GM23338 (cell line): Measurements from ENCODE around the gene TMCC1. TPM values are rescaled to one million over a fixed set of nuclear protein-coding genes. Genes with fewer than 3 reads are reported as not detected.

Experiments used
- ATAC-seq: fragments of 200-7000 bp; cut with Tn5 transposase; 3 replicates; pipeline ENCODE4 v1.9.1; 2020
- DNase-seq: peaks from one replicate; pipeline ENCODE4 v3.0.0-alpha.2; 2015; ENCODE audit warnings: low spot score
- H2AFZ ChIP-seq: fragments of 200-600 bp; sonication (generic); 2 replicates; pipeline ENCODE4 v1.8.0; 2016; ENCODE audit warnings: antibody characterized with exemption, mild to moderate bottlenecking, moderate library complexity
- H3F3A ChIP-seq: fragments of 200-600 bp; sonication (generic); replicated peaks from 2 replicates; pipeline ENCODE4 v1.8.0; 2017; ENCODE audit warnings: antibody characterized with exemption, mixed run types, low read depth
- H3K27ac ChIP-seq: fragments of 200-600 bp; sonication (generic); 2 replicates; pipeline ENCODE4 v1.6.1; 2016; ENCODE audit warnings: low read depth
- H3K27me3 ChIP-seq: fragments of 200-600 bp; sonication (generic); 2 replicates; pipeline ENCODE4 v1.8.0; 2016; ENCODE audit warnings: mild to moderate bottlenecking, mixed run types, moderate library complexity; ENCODE audit not compliant: insufficient read depth
- H3K36me3 ChIP-seq: fragments of 200-600 bp; sonication (generic); 2 replicates; pipeline ENCODE4 v1.8.0; 2016; ENCODE audit warnings: mild to moderate bottlenecking; ENCODE audit not compliant: insufficient read depth
- H3K4me1 ChIP-seq: fragments of 200-600 bp; sonication (generic); 2 replicates; pipeline ENCODE4 v1.8.0; 2016; ENCODE audit warnings: mild to moderate bottlenecking, moderate library complexity; ENCODE audit not compliant: insufficient read depth
- H3K4me2 ChIP-seq: fragments of 200-600 bp; sonication (generic); 2 replicates; pipeline ENCODE4 v1.7.1; 2017; ENCODE audit warnings: mixed run types
- H3K4me3 ChIP-seq: fragments of 200-600 bp; sonication (generic); 2 replicates; pipeline ENCODE4 v1.6.1; 2016; ENCODE audit warnings: mixed run types
- H3K79me2 ChIP-seq: fragments of 200-600 bp; sonication (generic); replicated peaks from 2 replicates; pipeline ENCODE4 v1.8.0; 2017; ENCODE audit warnings: mild to moderate bottlenecking; ENCODE audit not compliant: insufficient read depth
- H3K9me2 ChIP-seq: fragments of 200-600 bp; sonication (generic); 2 replicates; pipeline ENCODE4 v1.8.0; 2017; ENCODE audit not compliant: insufficient read depth
- H4K20me1 ChIP-seq: fragments of 200-600 bp; sonication (generic); replicated peaks from 2 replicates; pipeline ENCODE4 v1.8.0; 2017; ENCODE audit warnings: mild to moderate bottlenecking; ENCODE audit not compliant: insufficient read depth
- H3K27ac Mint-ChIP-seq: 2 replicates; pipeline ENCODE4 v1.8.0; 2020; ENCODE audit warnings: inconsistent platforms, mild to moderate bottlenecking, moderate library complexity, mixed read lengths
- H3K27me3 Mint-ChIP-seq: 3 replicates; pipeline ENCODE4 v1.8.0; 2022; ENCODE audit warnings: low read depth, mild to moderate bottlenecking, moderate library complexity, mixed read lengths, inconsistent platforms; ENCODE audit not compliant: insufficient read depth, poor library complexity
- H3K36me3 Mint-ChIP-seq: 3 replicates; pipeline ENCODE4 v1.8.0; 2021; ENCODE audit warnings: low read depth, mild to moderate bottlenecking, inconsistent platforms, moderate library complexity, mixed read lengths
- H3K4me1 Mint-ChIP-seq: 3 replicates; pipeline ENCODE4 v1.8.0; 2020; ENCODE audit warnings: mild to moderate bottlenecking, inconsistent platforms, mixed read lengths
- H3K4me3 Mint-ChIP-seq: 3 replicates; pipeline ENCODE4 v1.8.0; 2021; ENCODE audit warnings: moderate library complexity, mild to moderate bottlenecking, inconsistent platforms, mixed read lengths
- H3K9me3 Mint-ChIP-seq: 3 replicates; pipeline ENCODE4 v1.8.0; 2020; ENCODE audit warnings: moderate library complexity, mild to moderate bottlenecking, inconsistent platforms, mixed read lengths
- EZH2 ChIP-seq: fragments of 200-600 bp; sonication (generic); IDR thresholded peaks from one replicate; pipeline ENCODE4 v1.8.0; 2017; ENCODE audit warnings: antibody characterized with exemption, mild to moderate bottlenecking, low read depth; ENCODE audit not compliant: unreplicated experiment
- EZH2phosphoT487 ChIP-seq: fragments of 200-600 bp; sonication (generic); IDR thresholded peaks from one replicate; pipeline ENCODE4 v1.8.1; 2018; ENCODE audit warnings: antibody characterized with exemption; ENCODE audit not compliant: unreplicated experiment
- JUNB ChIP-seq: IDR thresholded peaks from one replicate; pipeline ENCODE4 v1.6.1; 2016; ENCODE audit warnings: antibody characterized with exemption; ENCODE audit not compliant: unreplicated experiment
- STAT1 ChIP-seq: IDR thresholded peaks from one replicate; pipeline ENCODE4 v1.6.1; 2016; ENCODE audit warnings: antibody characterized with exemption; ENCODE audit not compliant: unreplicated experiment
- ZNF114 ChIP-seq: fragments of 250-450 bp; sonication (Bioruptor Pico); IDR thresholded peaks from 2 replicates; pipeline ENCODE4 v1.5.0; 2020; ENCODE audit warnings: mild to moderate bottlenecking, moderate library complexity
- ZNF331 ChIP-seq: fragments of 250-450 bp; sonication (Bioruptor Pico); IDR thresholded peaks from 2 replicates; pipeline ENCODE4 v1.5.0; 2020; ENCODE audit warnings: low read depth, mild to moderate bottlenecking, moderate library complexity
- polyA plus RNA-seq: library from polyadenylated mRNA; unstranded; fragments of >200 nt; fragmentation: Nextera tagmentation; extraction: Ambion mirVana; gene quantifications from 2 replicates; pipeline ENCODE4 v1.2.1, GENCODE V29; 2016
- total RNA-seq: library from RNA; depleted of rRNA; stranded (reverse); fragments of >200 nt; shearing (Covaris generic); gene quantifications from 2 replicates; pipeline ENCODE4 v1.2.3, GENCODE V29; 2014
- TF ChIP-seq, protein P1 (sequence below): fragments of 250-450 bp; sonication (Bioruptor Pico); IDR thresholded peaks from 2 replicates; pipeline ENCODE4 v1.5.0; 2020; ENCODE audit warnings: mild to moderate bottlenecking, moderate library complexity
- TF ChIP-seq, protein P2 (sequence below), 2 experiments: fragments of 200-600 bp in 1 of 2; sonication (generic) in 1 of 2; conservative IDR thresholded peaks; 2 replicates each; pipeline versions ENCODE4 v1.5.1 to v1.6.1; 2016 to 2017; ENCODE audit warnings: antibody characterized with exemption in 2 of 2, low read depth in 2 of 2, mild to moderate bottlenecking in 2 of 2, moderate library complexity in 1 of 2
- TF ChIP-seq, protein P3 (sequence below): IDR thresholded peaks from 2 replicates; pipeline ENCODE4 v1.6.1; 2016; ENCODE audit warnings: antibody characterized with exemption
- TF ChIP-seq, protein P4 (sequence below): IDR thresholded peaks from one replicate; pipeline ENCODE4 v1.6.1; 2018; ENCODE audit warnings: antibody characterized with exemption; ENCODE audit not compliant: unreplicated experiment

The TMCC1 gene
- total and polyA plus RNA-seq, 2 experiments from 2014 or later = 8.2 to 18.4 TPM

DNA sequence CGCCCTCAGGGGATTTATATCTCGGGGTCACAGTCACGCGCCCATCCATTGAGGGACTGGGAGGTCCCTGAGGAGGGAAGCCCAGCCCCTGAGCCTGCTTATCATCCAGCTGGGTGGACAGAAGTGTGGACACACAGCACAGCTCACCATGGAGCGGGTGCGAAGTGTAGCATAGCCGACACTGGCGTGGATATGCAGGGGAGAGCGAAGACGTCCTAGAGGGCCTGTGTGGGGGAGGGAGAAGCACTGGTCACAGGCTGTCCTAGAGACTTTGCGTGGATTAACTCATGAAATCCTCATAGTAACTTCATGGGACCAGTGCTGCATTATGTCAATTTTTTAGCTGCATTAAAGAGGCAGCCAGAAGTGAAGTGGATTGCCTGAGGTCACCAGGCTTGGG, 261.0 kb downstream of the TMCC1 start:
- Histone ChIP-seq H2AFZ (no peak overlapping the region), H3K27me3 (no peaks in the 10 kb centered on the region), H3K79me2 (no peaks in the 10 kb centered on the region), H3K9me2 (no peaks in the 10 kb centered on the region), H3K4me3 (no peak overlapping the region), H4K20me1 (no peaks in the 10 kb centered on the region), H3K4me2 (no peak overlapping the region), H3K4me1 (no peaks in the 10 kb centered on the region), H3K27ac (no peak overlapping the region), H3F3A (no peaks in the 10 kb centered on the region), H3K36me3 (no peaks in the 10 kb centered on the region)
- H3K27me3 Mint-ChIP-seq = peaks cover 6% of the 10 kb centered on the region
- no peak for TF ChIP-seq EZH2phosphoT487
- TF ChIP-seq, protein P1, sequence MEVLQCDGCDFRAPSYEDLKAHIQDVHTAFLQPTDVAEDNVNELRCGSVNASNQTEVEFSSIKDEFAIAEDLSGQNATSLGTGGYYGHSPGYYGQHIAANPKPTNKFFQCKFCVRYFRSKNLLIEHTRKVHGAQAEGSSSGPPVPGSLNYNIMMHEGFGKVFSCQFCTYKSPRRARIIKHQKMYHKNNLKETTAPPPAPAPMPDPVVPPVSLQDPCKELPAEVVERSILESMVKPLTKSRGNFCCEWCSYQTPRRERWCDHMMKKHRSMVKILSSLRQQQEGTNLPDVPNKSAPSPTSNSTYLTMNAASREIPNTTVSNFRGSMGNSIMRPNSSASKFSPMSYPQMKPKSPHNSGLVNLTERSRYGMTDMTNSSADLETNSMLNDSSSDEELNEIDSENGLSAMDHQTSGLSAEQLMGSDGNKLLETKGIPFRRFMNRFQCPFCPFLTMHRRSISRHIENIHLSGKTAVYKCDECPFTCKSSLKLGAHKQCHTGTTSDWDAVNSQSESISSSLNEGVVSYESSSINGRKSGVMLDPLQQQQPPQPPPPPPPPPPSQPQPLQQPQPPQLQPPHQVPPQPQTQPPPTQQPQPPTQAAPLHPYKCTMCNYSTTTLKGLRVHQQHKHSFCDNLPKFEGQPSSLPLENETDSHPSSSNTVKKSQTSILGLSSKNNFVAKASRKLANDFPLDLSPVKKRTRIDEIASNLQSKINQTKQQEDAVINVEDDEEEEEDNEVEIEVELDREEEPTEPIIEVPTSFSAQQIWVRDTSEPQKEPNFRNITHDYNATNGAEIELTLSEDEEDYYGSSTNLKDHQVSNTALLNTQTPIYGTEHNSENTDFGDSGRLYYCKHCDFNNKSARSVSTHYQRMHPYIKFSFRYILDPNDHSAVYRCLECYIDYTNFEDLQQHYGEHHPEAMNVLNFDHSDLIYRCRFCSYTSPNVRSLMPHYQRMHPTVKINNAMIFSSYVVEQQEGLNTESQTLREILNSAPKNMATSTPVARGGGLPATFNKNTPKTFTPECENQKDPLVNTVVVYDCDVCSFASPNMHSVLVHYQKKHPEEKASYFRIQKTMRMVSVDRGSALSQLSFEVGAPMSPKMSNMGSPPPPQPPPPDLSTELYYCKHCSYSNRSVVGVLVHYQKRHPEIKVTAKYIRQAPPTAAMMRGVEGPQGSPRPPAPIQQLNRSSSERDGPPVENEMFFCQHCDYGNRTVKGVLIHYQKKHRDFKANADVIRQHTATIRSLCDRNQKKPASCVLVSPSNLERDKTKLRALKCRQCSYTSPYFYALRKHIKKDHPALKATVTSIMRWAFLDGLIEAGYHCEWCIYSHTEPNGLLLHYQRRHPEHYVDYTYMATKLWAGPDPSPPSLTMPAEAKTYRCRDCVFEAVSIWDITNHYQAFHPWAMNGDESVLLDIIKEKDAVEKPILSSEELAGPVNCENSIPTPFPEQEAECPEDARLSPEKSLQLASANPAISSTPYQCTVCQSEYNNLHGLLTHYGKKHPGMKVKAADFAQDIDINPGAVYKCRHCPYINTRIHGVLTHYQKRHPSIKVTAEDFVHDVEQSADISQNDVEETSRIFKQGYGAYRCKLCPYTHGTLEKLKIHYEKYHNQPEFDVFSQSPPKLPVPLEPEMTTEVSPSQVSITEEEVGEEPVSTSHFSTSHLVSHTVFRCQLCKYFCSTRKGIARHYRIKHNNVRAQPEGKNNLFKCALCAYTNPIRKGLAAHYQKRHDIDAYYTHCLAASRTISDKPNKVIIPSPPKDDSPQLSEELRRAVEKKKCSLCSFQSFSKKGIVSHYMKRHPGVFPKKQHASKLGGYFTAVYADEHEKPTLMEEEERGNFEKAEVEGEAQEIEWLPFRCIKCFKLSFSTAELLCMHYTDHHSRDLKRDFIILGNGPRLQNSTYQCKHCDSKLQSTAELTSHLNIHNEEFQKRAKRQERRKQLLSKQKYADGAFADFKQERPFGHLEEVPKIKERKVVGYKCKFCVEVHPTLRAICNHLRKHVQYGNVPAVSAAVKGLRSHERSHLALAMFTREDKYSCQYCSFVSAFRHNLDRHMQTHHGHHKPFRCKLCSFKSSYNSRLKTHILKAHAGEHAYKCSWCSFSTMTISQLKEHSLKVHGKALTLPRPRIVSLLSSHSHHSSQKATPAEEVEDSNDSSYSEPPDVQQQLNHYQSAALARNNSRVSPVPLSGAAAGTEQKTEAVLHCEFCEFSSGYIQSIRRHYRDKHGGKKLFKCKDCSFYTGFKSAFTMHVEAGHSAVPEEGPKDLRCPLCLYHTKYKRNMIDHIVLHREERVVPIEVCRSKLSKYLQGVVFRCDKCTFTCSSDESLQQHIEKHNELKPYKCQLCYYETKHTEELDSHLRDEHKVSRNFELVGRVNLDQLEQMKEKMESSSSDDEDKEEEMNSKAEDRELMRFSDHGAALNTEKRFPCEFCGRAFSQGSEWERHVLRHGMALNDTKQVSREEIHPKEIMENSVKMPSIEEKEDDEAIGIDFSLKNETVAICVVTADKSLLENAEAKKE (CRISPR knock-in tag) = no peak
- TF ChIP-seq, protein P2, sequence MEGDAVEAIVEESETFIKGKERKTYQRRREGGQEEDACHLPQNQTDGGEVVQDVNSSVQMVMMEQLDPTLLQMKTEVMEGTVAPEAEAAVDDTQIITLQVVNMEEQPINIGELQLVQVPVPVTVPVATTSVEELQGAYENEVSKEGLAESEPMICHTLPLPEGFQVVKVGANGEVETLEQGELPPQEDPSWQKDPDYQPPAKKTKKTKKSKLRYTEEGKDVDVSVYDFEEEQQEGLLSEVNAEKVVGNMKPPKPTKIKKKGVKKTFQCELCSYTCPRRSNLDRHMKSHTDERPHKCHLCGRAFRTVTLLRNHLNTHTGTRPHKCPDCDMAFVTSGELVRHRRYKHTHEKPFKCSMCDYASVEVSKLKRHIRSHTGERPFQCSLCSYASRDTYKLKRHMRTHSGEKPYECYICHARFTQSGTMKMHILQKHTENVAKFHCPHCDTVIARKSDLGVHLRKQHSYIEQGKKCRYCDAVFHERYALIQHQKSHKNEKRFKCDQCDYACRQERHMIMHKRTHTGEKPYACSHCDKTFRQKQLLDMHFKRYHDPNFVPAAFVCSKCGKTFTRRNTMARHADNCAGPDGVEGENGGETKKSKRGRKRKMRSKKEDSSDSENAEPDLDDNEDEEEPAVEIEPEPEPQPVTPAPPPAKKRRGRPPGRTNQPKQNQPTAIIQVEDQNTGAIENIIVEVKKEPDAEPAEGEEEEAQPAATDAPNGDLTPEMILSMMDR (conservative IDR thresholded peaks at IDR 0.05; ENCODE audit: low read depth in 2 of 2) = no peak
- TF ChIP-seq ZNF331 (CRISPR knock-in tag) = no peak
- no peak for TF ChIP-seq STAT1
- no peak for TF ChIP-seq EZH2
- TF ChIP-seq, protein P3, sequence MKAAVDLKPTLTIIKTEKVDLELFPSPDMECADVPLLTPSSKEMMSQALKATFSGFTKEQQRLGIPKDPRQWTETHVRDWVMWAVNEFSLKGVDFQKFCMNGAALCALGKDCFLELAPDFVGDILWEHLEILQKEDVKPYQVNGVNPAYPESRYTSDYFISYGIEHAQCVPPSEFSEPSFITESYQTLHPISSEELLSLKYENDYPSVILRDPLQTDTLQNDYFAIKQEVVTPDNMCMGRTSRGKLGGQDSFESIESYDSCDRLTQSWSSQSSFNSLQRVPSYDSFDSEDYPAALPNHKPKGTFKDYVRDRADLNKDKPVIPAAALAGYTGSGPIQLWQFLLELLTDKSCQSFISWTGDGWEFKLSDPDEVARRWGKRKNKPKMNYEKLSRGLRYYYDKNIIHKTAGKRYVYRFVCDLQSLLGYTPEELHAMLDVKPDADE = no peak
- TF ChIP-seq, protein P4, sequence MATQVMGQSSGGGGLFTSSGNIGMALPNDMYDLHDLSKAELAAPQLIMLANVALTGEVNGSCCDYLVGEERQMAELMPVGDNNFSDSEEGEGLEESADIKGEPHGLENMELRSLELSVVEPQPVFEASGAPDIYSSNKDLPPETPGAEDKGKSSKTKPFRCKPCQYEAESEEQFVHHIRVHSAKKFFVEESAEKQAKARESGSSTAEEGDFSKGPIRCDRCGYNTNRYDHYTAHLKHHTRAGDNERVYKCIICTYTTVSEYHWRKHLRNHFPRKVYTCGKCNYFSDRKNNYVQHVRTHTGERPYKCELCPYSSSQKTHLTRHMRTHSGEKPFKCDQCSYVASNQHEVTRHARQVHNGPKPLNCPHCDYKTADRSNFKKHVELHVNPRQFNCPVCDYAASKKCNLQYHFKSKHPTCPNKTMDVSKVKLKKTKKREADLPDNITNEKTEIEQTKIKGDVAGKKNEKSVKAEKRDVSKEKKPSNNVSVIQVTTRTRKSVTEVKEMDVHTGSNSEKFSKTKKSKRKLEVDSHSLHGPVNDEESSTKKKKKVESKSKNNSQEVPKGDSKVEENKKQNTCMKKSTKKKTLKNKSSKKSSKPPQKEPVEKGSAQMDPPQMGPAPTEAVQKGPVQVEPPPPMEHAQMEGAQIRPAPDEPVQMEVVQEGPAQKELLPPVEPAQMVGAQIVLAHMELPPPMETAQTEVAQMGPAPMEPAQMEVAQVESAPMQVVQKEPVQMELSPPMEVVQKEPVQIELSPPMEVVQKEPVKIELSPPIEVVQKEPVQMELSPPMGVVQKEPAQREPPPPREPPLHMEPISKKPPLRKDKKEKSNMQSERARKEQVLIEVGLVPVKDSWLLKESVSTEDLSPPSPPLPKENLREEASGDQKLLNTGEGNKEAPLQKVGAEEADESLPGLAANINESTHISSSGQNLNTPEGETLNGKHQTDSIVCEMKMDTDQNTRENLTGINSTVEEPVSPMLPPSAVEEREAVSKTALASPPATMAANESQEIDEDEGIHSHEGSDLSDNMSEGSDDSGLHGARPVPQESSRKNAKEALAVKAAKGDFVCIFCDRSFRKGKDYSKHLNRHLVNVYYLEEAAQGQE = no peak
- no peak for TF ChIP-seq ZNF114 (CRISPR knock-in tag)
- no peak for TF ChIP-seq JUNB
- H3K4me1 Mint-ChIP-seq = peaks cover 8% of the 10 kb centered on the region
- H3K27ac Mint-ChIP-seq = no peak overlapping the region
- no peak for DNase-seq
- H3K36me3 Mint-ChIP-seq = peaks cover 6% of the 10 kb centered on the region; the same call in 2 of the 3 replicates
- peaks cover 16% of the 10 kb centered on the region; the same call in 2 of the 3 replicates for H3K9me3 Mint-ChIP-seq
- H3K4me3 Mint-ChIP-seq = no peak overlapping the region
- no peak for ATAC-seq
